Tongue (tissue), 3 donors: ENCODE measurements around the gene CCZ1. TPM values are rescaled to one million over a fixed set of nuclear protein-coding genes. Genes with fewer than 3 reads are reported as not detected.
"Not testable (repeated sequence)": the region's sequence is repeated elsewhere in the genome, so short reads cannot be mapped to it uniquely, and the experiment has no call there.

Experiments used
- DNase-seq: peaks from one replicate; pipeline ENCODE4 v3.0.0-alpha.2; 2015
- small RNA-seq: library from RNA; depleted of rRNA; stranded (forward); fragments of <200 nt; gene quantifications from one replicate; pipeline ENCODE3, GENCODE V24; 2014; ENCODE audit warnings: low replicate concordance
- total RNA-seq: library from RNA; depleted of rRNA; stranded (reverse); fragments of >200 nt; gene quantifications from one replicate; pipeline ENCODE4 v1.2.3, GENCODE V29; 2014

Gene CCZ1
- total RNA-seq, 1 donor from 2014 or later: 49.7 TPM

DNA sequence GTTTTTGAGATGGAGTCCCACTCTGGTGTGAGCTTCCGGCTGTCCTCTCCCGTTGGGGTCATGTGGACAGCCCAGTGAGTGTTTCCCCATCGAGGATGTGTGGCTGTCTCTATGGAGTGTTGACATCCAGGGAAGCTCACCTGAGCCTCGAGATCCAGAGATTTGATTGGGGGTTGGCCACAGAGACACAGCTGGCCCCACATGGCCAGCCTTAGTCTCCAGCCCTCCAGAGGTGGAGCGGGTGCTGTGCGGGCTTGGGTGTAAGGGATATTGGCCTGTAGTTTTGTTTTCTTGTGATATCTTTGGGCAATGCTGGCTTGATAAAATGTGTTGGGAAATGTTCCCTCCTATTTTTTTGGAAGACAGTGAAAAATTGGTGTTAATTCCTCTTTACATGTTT, 18.0 kb downstream of the CCZ1 start:
- not testable (repeated sequence) for DNase-seq

DNA sequence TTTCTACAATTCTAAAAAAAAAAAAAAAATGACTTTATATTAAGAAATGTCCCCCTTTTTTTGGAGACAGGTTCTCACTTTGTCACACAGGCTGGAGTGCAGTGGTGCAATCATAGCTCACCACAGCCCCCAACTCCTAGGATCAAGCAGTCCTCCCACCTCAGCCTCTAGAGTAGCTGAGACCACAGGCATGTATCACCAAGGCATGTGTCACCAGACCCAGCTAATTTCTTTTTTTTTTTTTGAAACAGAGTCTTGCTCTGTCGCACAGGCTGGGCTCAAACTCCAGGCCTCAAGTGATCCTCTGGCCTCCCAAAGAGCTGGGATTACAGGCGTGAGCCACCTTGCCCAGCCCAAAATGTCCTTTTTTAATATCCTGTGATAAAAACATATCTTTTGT, 25.6 kb downstream of the CCZ1 start:
- DNase-seq: not testable (repeated sequence)

DNA sequence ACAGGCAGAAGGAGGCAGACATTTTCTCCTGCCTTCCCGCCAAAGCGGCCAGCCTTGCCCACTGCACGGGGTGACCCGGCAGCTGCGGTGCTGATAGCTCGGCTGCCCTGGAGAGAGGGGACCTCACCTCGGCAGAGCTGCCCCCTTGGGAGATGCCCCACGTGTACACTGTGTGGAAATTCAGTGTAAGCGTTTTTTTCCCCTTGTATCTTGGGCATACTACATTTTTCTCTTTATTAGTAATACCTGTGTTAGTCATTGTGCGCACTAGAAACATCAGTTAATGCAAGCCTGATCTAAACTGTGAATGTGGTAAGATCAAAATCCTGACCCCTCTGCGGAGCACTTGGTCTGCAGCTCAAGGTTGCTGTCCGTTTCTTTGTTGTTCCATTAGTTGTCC, 26.1 kb downstream of the CCZ1 start:
- not testable (repeated sequence) for DNase-seq

DNA sequence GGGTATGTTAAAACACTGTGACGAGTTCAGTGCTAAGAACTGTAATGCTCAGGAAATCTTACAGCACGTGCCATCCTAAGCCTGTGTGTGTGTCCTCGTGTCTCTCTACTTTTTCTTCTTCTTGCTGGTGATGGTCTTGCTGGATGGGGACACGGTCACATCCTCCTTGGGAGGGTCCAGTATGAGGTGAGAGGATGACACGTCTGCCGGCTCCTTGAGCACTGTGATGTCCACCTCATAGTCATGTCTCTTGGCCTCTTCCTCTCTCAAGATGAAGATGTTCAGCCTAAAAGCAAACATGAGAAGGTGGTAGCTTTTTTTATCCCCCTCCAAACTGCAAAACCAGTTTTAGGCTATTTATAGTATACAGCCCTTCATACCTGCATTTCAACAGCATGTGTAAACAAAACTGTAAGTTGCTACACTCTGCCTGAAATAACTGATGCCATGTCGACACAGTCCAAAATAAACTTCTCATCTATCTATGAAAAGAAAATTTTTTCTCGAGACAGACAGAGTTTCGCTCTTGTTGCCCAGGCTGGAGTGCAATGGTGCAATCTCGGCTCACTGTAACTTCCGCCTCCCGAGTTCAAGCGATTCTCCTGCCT, 27.8 kb downstream of the CCZ1 start:
- not testable (repeated sequence) for DNase-seq

DNA sequence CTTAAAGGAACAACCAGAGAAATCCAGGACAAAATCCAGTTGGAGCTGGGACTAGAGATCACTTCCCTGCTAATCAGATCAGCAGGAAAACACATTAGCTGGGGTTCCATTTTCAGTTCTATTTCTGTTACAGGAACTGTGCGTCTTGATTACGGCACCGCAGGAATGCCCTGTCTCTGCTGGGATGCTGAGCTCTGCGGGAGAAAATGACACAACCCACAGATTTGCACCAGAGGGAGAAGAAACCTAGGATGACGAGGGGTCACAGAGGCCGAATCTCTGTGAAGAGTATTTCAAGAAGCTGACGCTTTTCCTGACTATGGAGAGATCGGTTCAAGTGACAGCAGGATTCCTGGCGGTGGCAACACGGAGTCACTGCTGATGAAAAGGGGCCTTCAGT, 31.8 kb downstream of the CCZ1 start:
- DNase-seq: not testable (repeated sequence)

DNA sequence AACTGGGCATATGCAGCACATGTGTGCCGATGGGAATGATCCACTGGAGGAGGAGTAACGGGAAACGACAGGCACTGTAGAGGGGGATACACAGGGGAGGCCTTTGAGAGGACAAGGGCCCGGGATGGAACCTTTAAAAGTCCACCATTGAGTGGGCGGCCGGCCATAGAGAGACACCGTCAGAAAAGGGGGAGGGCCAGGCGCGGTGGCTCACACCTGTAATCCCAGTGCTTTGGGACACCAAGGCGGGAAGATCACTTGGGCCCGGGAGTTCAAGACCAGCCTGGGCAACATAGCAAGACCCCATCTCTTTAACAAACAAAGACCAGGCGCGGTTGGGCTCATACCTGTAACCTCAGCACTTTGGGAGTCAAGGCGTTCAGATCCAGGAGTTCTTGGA, 32.7 kb downstream of the CCZ1 start:
- DNase-seq: not testable (repeated sequence)

DNA sequence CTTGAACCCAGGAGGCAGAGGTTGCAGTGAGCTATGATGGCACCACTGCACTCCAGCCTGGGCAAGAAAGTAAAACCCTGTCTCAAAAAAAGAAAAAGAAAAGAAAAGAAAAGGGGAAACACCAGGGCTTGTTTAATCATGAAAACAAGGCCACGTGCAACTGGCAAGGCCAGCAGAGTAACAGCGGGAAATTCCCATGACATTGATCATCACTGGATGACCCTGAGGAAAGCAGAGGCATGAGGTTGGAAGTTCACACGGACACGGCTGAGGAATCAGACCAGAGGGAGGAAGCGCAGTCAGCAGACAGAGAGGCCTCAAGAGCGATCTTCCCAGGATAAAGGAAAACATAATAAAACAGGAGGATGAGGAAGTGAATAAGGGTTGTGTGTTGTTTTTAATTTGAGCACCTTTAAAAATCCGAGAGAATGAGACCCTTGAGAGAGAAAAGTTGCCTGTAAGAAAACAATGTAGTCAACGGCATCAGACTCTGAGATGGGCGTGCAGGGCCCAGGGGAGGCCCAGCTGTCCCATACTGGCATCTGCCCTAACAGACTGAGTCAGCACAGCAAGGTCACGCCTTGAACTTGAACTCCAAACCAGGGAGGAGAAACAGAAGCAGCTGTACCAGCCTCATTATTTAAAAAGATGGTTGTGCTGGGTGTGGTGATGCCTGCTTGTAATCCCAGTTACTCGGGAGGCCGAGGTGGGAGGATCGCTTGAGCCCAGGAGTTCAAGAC, 33.5 kb downstream of the CCZ1 start:
- DNase-seq: not testable (repeated sequence)

DNA sequence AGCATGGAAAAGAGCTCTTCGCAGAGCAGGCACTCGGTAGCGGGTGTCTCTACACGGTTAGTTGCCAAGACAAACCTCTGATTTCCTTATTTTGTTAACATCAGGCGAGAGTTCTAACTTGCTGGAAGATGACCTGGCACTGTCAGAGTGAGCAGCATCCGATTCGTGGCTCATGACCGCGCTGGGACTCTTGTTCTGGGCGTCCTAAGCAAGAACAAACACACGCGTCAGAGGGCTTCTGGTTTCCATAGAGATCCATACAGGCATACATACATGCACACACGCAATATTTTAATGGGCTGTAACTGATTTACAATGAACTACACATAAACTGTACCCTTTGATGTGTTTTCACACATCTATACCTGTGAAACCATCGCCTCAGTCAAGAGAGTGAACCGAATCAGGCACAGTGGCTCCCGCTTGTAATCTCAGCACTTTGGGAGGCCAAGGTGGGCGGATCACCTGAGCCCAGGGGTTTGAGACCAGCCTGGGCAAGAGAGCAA, 36.5 kb downstream of the CCZ1 start:
- not testable (repeated sequence) for DNase-seq

DNA sequence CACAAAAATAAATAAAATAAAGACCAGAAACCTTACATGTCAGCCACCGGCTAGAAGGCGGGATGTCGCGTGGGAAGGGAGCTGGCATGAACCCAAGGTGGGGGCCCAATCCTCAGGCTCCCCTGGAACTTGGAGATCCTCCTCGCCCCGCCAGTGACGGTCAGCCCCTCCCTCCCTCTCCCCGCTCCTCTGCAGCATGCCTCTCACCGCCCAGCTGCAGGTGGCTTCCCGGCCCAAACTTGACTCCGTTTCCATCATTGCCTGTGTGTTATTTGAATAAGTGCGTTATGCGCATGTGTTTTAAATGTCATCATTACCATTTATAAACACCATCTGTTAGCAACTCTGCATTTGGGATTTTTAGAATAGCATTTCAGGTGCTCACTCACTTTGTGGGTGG, 64.7 kb downstream of the CCZ1 start:
- DNase-seq: not testable (repeated sequence)

DNA sequence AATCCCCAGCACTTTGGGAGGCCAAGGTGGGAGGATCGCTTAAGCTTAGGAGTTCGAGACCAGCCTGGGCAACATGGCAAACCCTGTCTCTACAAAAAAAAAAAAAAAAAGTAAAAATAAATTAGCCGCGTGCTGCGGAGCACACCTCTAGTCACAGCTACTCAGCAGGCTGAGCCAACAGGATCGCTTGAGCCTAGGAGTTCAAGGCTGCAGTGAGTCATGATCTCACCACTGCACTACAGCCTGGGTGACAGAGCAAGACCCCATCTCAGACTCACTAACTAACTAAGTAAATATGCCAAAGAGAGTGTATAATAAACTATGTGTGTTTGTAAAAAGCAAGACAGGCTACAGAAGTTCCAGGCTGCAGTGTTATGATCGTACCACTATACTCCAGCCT, 65.3 kb downstream of the CCZ1 start:
- DNase-seq: not testable (repeated sequence)

DNA sequence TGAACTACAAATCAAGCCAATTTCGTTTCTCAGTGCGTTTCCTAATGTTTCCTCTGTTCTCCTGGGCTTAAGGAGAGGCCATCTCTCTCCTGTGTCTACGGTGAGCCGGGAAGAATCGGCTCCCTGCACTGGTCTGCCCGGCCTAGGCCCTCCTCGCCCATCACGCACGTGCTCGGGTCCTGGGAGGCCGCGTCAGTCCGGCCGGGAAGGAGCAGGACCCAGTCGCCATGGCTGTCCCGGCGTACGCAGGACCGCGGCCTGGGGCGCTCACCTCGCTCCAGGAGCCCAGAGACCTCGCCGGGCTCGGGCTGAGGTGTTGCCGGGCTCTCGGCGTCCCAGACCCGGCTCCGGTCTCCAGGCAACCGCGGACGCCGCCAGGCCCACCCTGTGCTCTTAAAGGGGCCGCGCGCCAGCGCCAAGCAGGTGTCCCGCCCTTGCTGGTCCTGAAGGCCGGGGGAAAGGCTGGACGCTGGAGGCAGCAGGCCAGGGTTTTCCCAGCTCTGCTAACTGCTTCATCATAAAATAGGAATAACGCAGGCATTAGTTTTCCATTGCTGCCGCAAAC, 71.9 kb downstream of the CCZ1 start, which contains the start of gene RSPH10B:
TSS of gene RSPH10B (minus strand) at position 343 of the 565 bp plus-strand sequence. CDS start 3,573 bp downstream, outside the sequence.
- DNase-seq: not testable (repeated sequence)

DNA sequence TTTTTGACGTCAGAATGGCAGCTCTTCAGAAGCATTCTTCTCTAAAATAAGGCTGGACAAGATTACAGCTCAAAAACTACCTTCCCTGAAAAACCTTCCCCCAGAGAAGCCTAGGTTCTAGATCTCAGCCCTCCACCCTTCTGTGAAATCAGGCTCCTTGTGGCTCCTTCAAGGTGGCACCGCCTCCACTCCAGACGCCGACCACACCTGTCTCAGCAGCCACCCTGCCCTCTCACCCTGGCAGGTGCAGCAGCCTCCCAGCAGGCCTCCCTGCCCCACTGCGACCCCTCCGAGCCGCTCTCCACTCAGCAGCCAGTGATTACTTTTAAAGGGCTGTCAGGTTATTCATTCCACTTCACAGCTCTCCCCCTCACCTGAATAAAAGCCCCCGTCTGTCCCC, 75.0 kb downstream of the CCZ1 start:
- DNase-seq: not testable (repeated sequence)

Small RNAs within 50 kb of the gene (small RNA-seq; reads per million reads assigned to genes)
- not detected for gene RN7SL556P

Other genes starting within 250 kb of the CCZ1 start
- 49.7 TPM for gene RNF216, start 117.1 kb upstream of the CCZ1 start, total RNA-seq
- gene OCM, start 17.9 kb upstream of the CCZ1 start, total RNA-seq: not detected
- 0.31 TPM for gene RSPH10B, start 72.0 kb downstream of the CCZ1 start, total RNA-seq
- gene PMS2, start 110.3 kb downstream of the CCZ1 start, total RNA-seq: 17.7 TPM
- gene AIMP2, start 110.5 kb downstream of the CCZ1 start, total RNA-seq: 101 TPM
- gene ANKRD61, start 132.6 kb downstream of the CCZ1 start, total RNA-seq: not detected
- 112 TPM for gene EIF2AK1, start 160.4 kb downstream of the CCZ1 start, total RNA-seq
- 5.6 TPM for gene USP42, start 206.2 kb downstream of the CCZ1 start, total RNA-seq